H7 (cell line): ENCODE measurements around the gene ANO6. TPM values are rescaled to one million over a fixed set of nuclear protein-coding genes. Genes with fewer than 3 reads are reported as not detected.

Experiments used
- DNase-seq: peaks from one replicate; pipeline ENCODE4 v3.0.0; 2012
- H3K27me3 ChIP-seq: 2 replicates; pipeline ENCODE4 v1.6.0; 2011; ENCODE audit warnings: mild to moderate bottlenecking, low read length; ENCODE audit not compliant: control insufficient read depth, insufficient read depth
- H3K36me3 ChIP-seq: replicated peaks from 2 replicates; pipeline ENCODE4 v1.5.1; 2011; ENCODE audit warnings: low read length; ENCODE audit not compliant: control insufficient read depth, insufficient read depth
- H3K4me3 ChIP-seq: 2 replicates; pipeline ENCODE4 v1.5.1; 2011; ENCODE audit warnings: low read depth, mild to moderate bottlenecking, control low read depth, low read length, moderate library complexity; ENCODE audit not compliant: insufficient read depth
- total RNA-seq: library from RNA; depleted of rRNA; stranded (reverse); fragments of >200 nt; shearing (Covaris generic); gene quantifications from 2 replicates; pipeline ENCODE4 v1.2.3, GENCODE V29; 2014

ANO6 gene
- total RNA-seq, 1 experiment from 2014 or later, result 33.4 TPM

- H3K27me3 ChIP-seq, result no peaks in the 10 kb centered on the region
- H3K36me3 ChIP-seq, result no peaks in the 10 kb centered on the region; the same call in 1 of the 2 replicates
- H3K4me3 ChIP-seq, result no peak overlapping the region
- DNase-seq, result no peak
Observed at GRCh38 chr12:45435945-45436710, 220.2 kb downstream of the ANO6 start.

- DNase-seq, result no peak
- H3K36me3 ChIP-seq, result no peaks in the 10 kb centered on the region
- no peak overlapping the region for H3K4me3 ChIP-seq
- no peaks in the 10 kb centered on the region for H3K27me3 ChIP-seq
Observed at GRCh38 chr12:45439039-45439438, 223.1 kb downstream of the ANO6 start.

GRCh38 chr12:45446013-45446412 lies 230.1 kb downstream of the ANO6 start:
- Histone ChIP-seq H3K36me3 (no peaks in the 10 kb centered on the region), H3K4me3 (no peak overlapping the region), H3K27me3 (no peaks in the 10 kb centered on the region)
- no peak for DNase-seq

GRCh38 chr12:45458238-45458637 lies 242.3 kb downstream of the ANO6 start:
- no peaks in the 10 kb centered on the region for H3K36me3 ChIP-seq
- H3K27me3 ChIP-seq, result no peaks in the 10 kb centered on the region
- H3K4me3 ChIP-seq, result no peak overlapping the region
- DNase-seq, result no peak

- Histone ChIP-seq H3K4me3 (no peak overlapping the region), H3K36me3 (no peaks in the 10 kb centered on the region), H3K27me3 (no peaks in the 10 kb centered on the region)
- no peak for DNase-seq
Observed at GRCh38 chr12:45458854-45459807, 243.2 kb downstream of the ANO6 start.

GRCh38 chr12:45462506-45462905 lies 246.6 kb downstream of the ANO6 start:
- no peak overlapping the region for H3K4me3 ChIP-seq
- no peaks in the 10 kb centered on the region for H3K36me3 ChIP-seq
- H3K27me3 ChIP-seq, result no peaks in the 10 kb centered on the region
- DNase-seq, result no peak

GRCh38 chr12:45464699-45465098 lies 248.8 kb downstream of the ANO6 start:
- Histone ChIP-seq H3K4me3 (no peak overlapping the region), H3K27me3 (no peaks in the 10 kb centered on the region), H3K36me3 (no peaks in the 10 kb centered on the region)
- peak; percentile 40 for DNase-seq

- H3K27me3 ChIP-seq, result no peaks in the 10 kb centered on the region
- no peak overlapping the region for H3K4me3 ChIP-seq
- H3K36me3 ChIP-seq, result no peaks in the 10 kb centered on the region
- peak; percentile 28 for DNase-seq
Observed at GRCh38 chr12:45468751-45469615, 253.1 kb downstream of the ANO6 start.

- DNase-seq, result no peak
- H3K36me3 ChIP-seq, result no peaks in the 10 kb centered on the region
- H3K4me3 ChIP-seq, result no peak overlapping the region
- no peaks in the 10 kb centered on the region for H3K27me3 ChIP-seq
Observed at GRCh38 chr12:45469902-45470301, 254.0 kb downstream of the ANO6 start.

- H3K36me3 ChIP-seq, result no peaks in the 10 kb centered on the region
- no peak overlapping the region for H3K4me3 ChIP-seq
- no peak for DNase-seq
- no peaks in the 10 kb centered on the region for H3K27me3 ChIP-seq
Observed at GRCh38 chr12:45473636-45474035, 257.7 kb downstream of the ANO6 start.

- DNase-seq, result no peak
- no peak overlapping the region for H3K4me3 ChIP-seq
- H3K27me3 ChIP-seq, result no peaks in the 10 kb centered on the region
- no peaks in the 10 kb centered on the region for H3K36me3 ChIP-seq
Observed at GRCh38 chr12:45475594-45475993, 259.7 kb downstream of the ANO6 start.

- H3K4me3 ChIP-seq, result no peak overlapping the region
- no peak for DNase-seq
- no peaks in the 10 kb centered on the region for H3K36me3 ChIP-seq
- H3K27me3 ChIP-seq, result no peaks in the 10 kb centered on the region
Observed at GRCh38 chr12:45477526-45477925, 261.6 kb downstream of the ANO6 start.

- no peak for DNase-seq
- Histone ChIP-seq H3K27me3 (no peaks in the 10 kb centered on the region), H3K4me3 (no peak overlapping the region), H3K36me3 (no peaks in the 10 kb centered on the region)
Observed at GRCh38 chr12:45478931-45479330, 263.0 kb downstream of the ANO6 start.

- no peaks in the 10 kb centered on the region for H3K27me3 ChIP-seq
- H3K36me3 ChIP-seq, result no peaks in the 10 kb centered on the region
- DNase-seq, result no peak
- no peak overlapping the region for H3K4me3 ChIP-seq
Observed at GRCh38 chr12:45481746-45482145, 265.9 kb downstream of the ANO6 start.
